Mesenchymal stem cell (in vitro differentiated cells and primary cell): ENCODE measurements around the gene TXNDC9.
"Not testable (repeated sequence)": the region's sequence is repeated elsewhere in the genome, so short reads cannot be mapped to it uniquely, and the experiment has no call there.

ENCODE experiments used
- DNase-seq: peaks from one replicate; pipeline ENCODE4 v3.0.0-alpha.2; 2013
- H2AFZ ChIP-seq: one replicate; pipeline ENCODE4 v1.6.1; 2013; ENCODE audit warnings: low read depth, mild to moderate bottlenecking, control low read depth, inconsistent platforms, low read length, moderate library complexity
- H2AK5ac ChIP-seq: 2 replicates; pipeline ENCODE4 v1.6.1; 2013; ENCODE audit warnings: low read length, moderate library complexity, mild to moderate bottlenecking, inconsistent platforms; ENCODE audit not compliant: severe bottlenecking
- H2BK120ac ChIP-seq: one replicate; pipeline ENCODE4 v1.6.1; 2013; ENCODE audit warnings: low read depth, mild to moderate bottlenecking, inconsistent platforms, low read length, moderate library complexity
- H2BK12ac ChIP-seq, 2 experiments: one replicate each; pipeline ENCODE4 v1.6.1; 2013; ENCODE audit warnings: inconsistent platforms in 2 of 2, low read length in 2 of 2, mild to moderate bottlenecking in 2 of 2, moderate library complexity in 2 of 2, control low read depth in 1 of 2
- H2BK15ac ChIP-seq: one replicate; pipeline ENCODE4 v1.6.1; 2013; ENCODE audit warnings: mild to moderate bottlenecking, low read depth, inconsistent platforms; ENCODE audit not compliant: poor library complexity, severe bottlenecking
- H2BK5ac ChIP-seq: 2 replicates; pipeline ENCODE4 v1.6.1; 2013; ENCODE audit warnings: low read depth, mild to moderate bottlenecking, low read length, control low read depth, inconsistent platforms; ENCODE audit not compliant: poor library complexity, severe bottlenecking
- H3K14ac ChIP-seq, 2 experiments: one replicate each; pipeline ENCODE4 v1.6.1; 2013; ENCODE audit warnings: inconsistent platforms in 2 of 2, low read length in 2 of 2, control low read depth in 1 of 2, mild to moderate bottlenecking in 1 of 2, moderate library complexity in 1 of 2
- H3K18ac ChIP-seq, 2 experiments: one replicate each; pipeline ENCODE4 v1.6.1; 2013; ENCODE audit warnings: inconsistent platforms in 2 of 2, low read length in 2 of 2, control low read depth in 1 of 2, low read depth in 1 of 2, mild to moderate bottlenecking in 1 of 2
- H3K23ac ChIP-seq, 2 experiments: one replicate each; pipeline ENCODE4 v1.6.1; 2013; ENCODE audit warnings: inconsistent platforms in 2 of 2, low read length in 2 of 2, mild to moderate bottlenecking in 2 of 2, moderate library complexity in 2 of 2, control low read depth in 1 of 2
- H3K27ac ChIP-seq: 2 replicates; pipeline ENCODE4 v1.5.1; 2013; ENCODE audit warnings: mild to moderate bottlenecking, moderate library complexity, low read length, control low read depth, inconsistent platforms; ENCODE audit not compliant: poor library complexity, severe bottlenecking
- H3K27me3 ChIP-seq, 2 experiments: 2 replicates each; pipeline versions ENCODE4 v1.6.1 to v1.7.0; 2013; ENCODE audit warnings: low read length in 2 of 2, mild to moderate bottlenecking in 2 of 2, moderate library complexity in 2 of 2, control low read depth in 1 of 2, inconsistent platforms in 1 of 2; ENCODE audit not compliant: control insufficient read depth in 1 of 2, insufficient read depth in 1 of 2
- H3K36me3 ChIP-seq, 2 experiments: 2 replicates each; pipeline versions ENCODE4 v1.6.1 to v1.7.0; 2013; ENCODE audit warnings: low read length in 2 of 2, control low read depth in 1 of 2, inconsistent platforms in 1 of 2, low read depth in 1 of 2, mild to moderate bottlenecking in 1 of 2; ENCODE audit not compliant: insufficient read depth in 2 of 2, control insufficient read depth in 1 of 2
- H3K4ac ChIP-seq, 2 experiments: one replicate each; pipeline ENCODE4 v1.6.1; 2013; ENCODE audit warnings: inconsistent platforms in 2 of 2, low read length in 2 of 2, mild to moderate bottlenecking in 2 of 2, moderate library complexity in 2 of 2, control low read depth in 1 of 2, low read depth in 1 of 2
- H3K4me1 ChIP-seq: 2 replicates; pipeline ENCODE4 v1.6.1; 2013; ENCODE audit warnings: low read depth, low read length, control low read depth; ENCODE audit not compliant: control insufficient read depth, insufficient read depth
- H3K4me2 ChIP-seq: 2 replicates; pipeline ENCODE4 v1.6.1; 2013; ENCODE audit warnings: low read length, mild to moderate bottlenecking, inconsistent platforms; ENCODE audit not compliant: poor library complexity, severe bottlenecking
- H3K4me3 ChIP-seq, 2 experiments: 2 replicates each; pipeline versions ENCODE4 v1.5.1 to v1.7.0; 2013; ENCODE audit warnings: low read length in 2 of 2, mild to moderate bottlenecking in 2 of 2, control low read depth in 1 of 2, low read depth in 1 of 2; ENCODE audit not compliant: insufficient read depth in 1 of 2
- H3K79me1 ChIP-seq: replicated peaks from 2 replicates; pipeline ENCODE4 v1.6.1; 2013; ENCODE audit warnings: mild to moderate bottlenecking, control low read depth, low read length, inconsistent platforms; ENCODE audit not compliant: poor library complexity, severe bottlenecking
- H3K9ac ChIP-seq: 2 replicates; pipeline ENCODE4 v1.7.0; 2013; ENCODE audit warnings: mild to moderate bottlenecking, low read length, moderate library complexity
- H3K9me3 ChIP-seq: 2 replicates; pipeline ENCODE4 v1.7.0; 2013; ENCODE audit warnings: mild to moderate bottlenecking, low read length; ENCODE audit not compliant: control insufficient read depth
- H4K8ac ChIP-seq: one replicate; pipeline ENCODE4 v1.6.1; 2013; ENCODE audit warnings: inconsistent platforms, mild to moderate bottlenecking, low read length, moderate library complexity
- H4K91ac ChIP-seq: one replicate; pipeline ENCODE4 v1.6.1; 2013; ENCODE audit warnings: mild to moderate bottlenecking, low read length, inconsistent platforms
- WGBS: methylation state at CpG from one replicate; pipeline ENCODE4 v1.1.7; 2013; ENCODE audit warnings: mixed read lengths; 5-methylcytosine and 5-hydroxymethylcytosine counted together

Gene TXNDC9

GRCh38 chr2:99345446-99345845, 9.3 kb upstream of the TXNDC9 start:
- not testable (repeated sequence) for H3K4me2 ChIP-seq, H4K8ac ChIP-seq, H2BK15ac ChIP-seq, DNase-seq, H3K27me3 ChIP-seq, H3K4ac ChIP-seq, H2AFZ ChIP-seq, H3K4me1 ChIP-seq, H3K4me3 ChIP-seq, H3K36me3 ChIP-seq, H2BK12ac ChIP-seq, H3K23ac ChIP-seq, H3K9ac ChIP-seq, H3K27ac ChIP-seq, H2AK5ac ChIP-seq, H3K14ac ChIP-seq, H3K79me1 ChIP-seq, H2BK120ac ChIP-seq, H4K91ac ChIP-seq, H3K18ac ChIP-seq, H2BK5ac ChIP-seq, H3K9me3 ChIP-seq
- WGBS = 100% methylated on average over 5 of the region's 7 CpGs

DNA sequence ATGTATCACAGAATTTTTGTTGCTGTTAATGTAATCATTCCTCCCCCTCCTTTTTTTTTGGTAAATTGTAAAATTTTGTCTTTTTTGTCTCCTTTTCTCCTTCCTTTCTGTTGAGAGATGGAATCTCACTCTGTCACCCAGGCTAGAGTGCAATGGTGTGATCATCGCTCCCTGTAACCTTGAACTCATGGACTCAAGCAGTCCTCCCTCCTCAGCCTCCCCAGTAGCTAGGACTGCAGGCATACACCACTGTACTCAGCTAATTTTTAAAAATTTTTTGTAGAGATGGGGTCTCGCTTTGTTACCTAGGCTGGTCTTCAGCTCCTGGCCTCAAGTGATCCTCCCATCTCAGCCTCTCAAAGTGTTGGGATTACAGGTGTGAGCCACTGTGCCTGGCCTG, 6.4 kb upstream of the TXNDC9 start:
- Histone ChIP-seq H3K27ac (no peak overlapping the region), H3K4me2 (no peak overlapping the region), H3K79me1 (no peaks in the 10 kb centered on the region), H2BK120ac (no peak overlapping the region), H3K27me3 (no peaks in the 10 kb centered on the region), H2AFZ (no peak overlapping the region), H2BK5ac (no peak overlapping the region), H3K36me3 (no peaks in the 10 kb centered on the region), H3K14ac (no peak overlapping the region), H3K4ac (no peak overlapping the region), H3K4me3 (no peak overlapping the region), H3K9ac (no peak overlapping the region), H3K18ac (no peak overlapping the region), H2BK12ac (no peak overlapping the region), H3K23ac (no peak overlapping the region), H4K91ac (no peak overlapping the region), H3K4me1 (peaks cover 8% of the 10 kb centered on the region), H2BK15ac (no peak overlapping the region), H4K8ac (no peak overlapping the region), H2AK5ac (no peak overlapping the region), H3K9me3 (no peaks in the 10 kb centered on the region)
- no peak for DNase-seq
- WGBS = 100% methylated on average over 2 of the region's 2 CpGs

GRCh38 chr2:99340669-99341236, 4.6 kb upstream of the TXNDC9 start:
- H3K4me1 ChIP-seq = peaks cover 7% of the 10 kb centered on the region
- H4K8ac ChIP-seq = no peak overlapping the region
- no peak overlapping the region for H3K23ac ChIP-seq
- H3K4ac ChIP-seq = no peak overlapping the region
- H3K4me3 ChIP-seq = no peak overlapping the region
- 99% methylated on average over 6 of the region's 8 CpGs for WGBS
- H2BK12ac ChIP-seq = no peak overlapping the region
- no peak overlapping the region for H3K9ac ChIP-seq
- H3K14ac ChIP-seq = no peak overlapping the region
- no peaks in the 10 kb centered on the region for H3K9me3 ChIP-seq
- no peak overlapping the region for H2BK120ac ChIP-seq
- no peaks in the 10 kb centered on the region for H3K27me3 ChIP-seq
- DNase-seq = no peak
- H2BK5ac ChIP-seq = no peak overlapping the region
- no peaks in the 10 kb centered on the region for H3K79me1 ChIP-seq
- H2BK15ac ChIP-seq = no peak overlapping the region
- no peak overlapping the region for H3K27ac ChIP-seq
- H2AFZ ChIP-seq = no peak overlapping the region
- no peak overlapping the region for H3K18ac ChIP-seq
- H3K4me2 ChIP-seq = no peak overlapping the region
- no peak overlapping the region for H2AK5ac ChIP-seq
- no peak overlapping the region for H4K91ac ChIP-seq
- H3K36me3 ChIP-seq = no peaks in the 10 kb centered on the region

DNA sequence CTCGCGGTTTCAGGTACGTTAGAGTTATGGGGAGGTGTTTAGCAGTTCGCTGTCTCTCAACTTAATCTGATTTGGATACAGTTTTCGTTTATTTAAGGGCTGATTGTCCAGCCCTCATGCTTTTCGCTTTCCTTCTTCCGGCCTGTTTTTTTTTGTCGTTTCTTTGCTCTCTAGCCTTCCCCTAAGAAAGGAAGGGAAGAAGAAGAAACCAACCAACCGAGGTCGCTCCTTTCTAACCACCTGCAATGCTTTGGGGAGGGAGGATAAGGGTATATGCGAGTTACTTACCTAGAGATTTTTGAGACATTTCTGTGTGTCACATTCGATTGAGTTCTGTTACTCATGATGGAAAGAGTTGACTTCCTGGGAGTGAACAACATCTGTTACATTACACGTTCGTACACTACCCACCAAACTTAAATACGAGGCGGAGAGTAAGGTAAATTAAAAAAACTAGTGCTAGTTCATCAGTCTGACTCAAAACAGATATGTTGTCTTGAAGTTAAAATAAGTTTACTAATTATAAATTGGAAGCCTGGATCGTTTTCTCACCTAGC, 2.0 kb upstream of the TXNDC9 start:
- no peaks in the 10 kb centered on the region for H3K9me3 ChIP-seq
- peak overlapping the region; percentile 67 for H3K27ac ChIP-seq
- H2BK120ac ChIP-seq = no peak overlapping the region
- H2BK12ac ChIP-seq = no peak overlapping the region
- no peak overlapping the region for H2BK5ac ChIP-seq
- no peaks in the 10 kb centered on the region for H3K79me1 ChIP-seq
- no peak overlapping the region for H4K91ac ChIP-seq
- peak overlapping the region; percentile 91 to 99 for H3K4me3 ChIP-seq
- H4K8ac ChIP-seq = no peak overlapping the region
- no peak overlapping the region for H2AFZ ChIP-seq
- peaks cover 0 to 4% of the 10 kb centered on the region in 2 experiments for H3K36me3 ChIP-seq
- H3K4ac ChIP-seq = peak overlapping the region in 1 of 2 experiments; percentile 47
- no peak overlapping the region for H2BK15ac ChIP-seq
- H3K14ac ChIP-seq = no peak overlapping the region
- WGBS = 12% methylated on average over 8 of the region's 17 CpGs
- H3K23ac ChIP-seq = no peak overlapping the region
- peak overlapping the region; percentile 91 for H3K4me2 ChIP-seq
- no peak overlapping the region for H2AK5ac ChIP-seq
- H3K18ac ChIP-seq = peak overlapping the region; percentile 30 to 54
- peaks cover 9% of the 10 kb centered on the region for H3K4me1 ChIP-seq
- DNase-seq = peak; percentile 41
- H3K27me3 ChIP-seq = no peaks in the 10 kb centered on the region
- H3K9ac ChIP-seq = peak overlapping the region; percentile 95
